ENCODE results near the gene TRMT1.
A peak's percentile ranks its signal among the peaks of the same experiment; 100 is the strongest.

Gene TRMT1

DNA sequence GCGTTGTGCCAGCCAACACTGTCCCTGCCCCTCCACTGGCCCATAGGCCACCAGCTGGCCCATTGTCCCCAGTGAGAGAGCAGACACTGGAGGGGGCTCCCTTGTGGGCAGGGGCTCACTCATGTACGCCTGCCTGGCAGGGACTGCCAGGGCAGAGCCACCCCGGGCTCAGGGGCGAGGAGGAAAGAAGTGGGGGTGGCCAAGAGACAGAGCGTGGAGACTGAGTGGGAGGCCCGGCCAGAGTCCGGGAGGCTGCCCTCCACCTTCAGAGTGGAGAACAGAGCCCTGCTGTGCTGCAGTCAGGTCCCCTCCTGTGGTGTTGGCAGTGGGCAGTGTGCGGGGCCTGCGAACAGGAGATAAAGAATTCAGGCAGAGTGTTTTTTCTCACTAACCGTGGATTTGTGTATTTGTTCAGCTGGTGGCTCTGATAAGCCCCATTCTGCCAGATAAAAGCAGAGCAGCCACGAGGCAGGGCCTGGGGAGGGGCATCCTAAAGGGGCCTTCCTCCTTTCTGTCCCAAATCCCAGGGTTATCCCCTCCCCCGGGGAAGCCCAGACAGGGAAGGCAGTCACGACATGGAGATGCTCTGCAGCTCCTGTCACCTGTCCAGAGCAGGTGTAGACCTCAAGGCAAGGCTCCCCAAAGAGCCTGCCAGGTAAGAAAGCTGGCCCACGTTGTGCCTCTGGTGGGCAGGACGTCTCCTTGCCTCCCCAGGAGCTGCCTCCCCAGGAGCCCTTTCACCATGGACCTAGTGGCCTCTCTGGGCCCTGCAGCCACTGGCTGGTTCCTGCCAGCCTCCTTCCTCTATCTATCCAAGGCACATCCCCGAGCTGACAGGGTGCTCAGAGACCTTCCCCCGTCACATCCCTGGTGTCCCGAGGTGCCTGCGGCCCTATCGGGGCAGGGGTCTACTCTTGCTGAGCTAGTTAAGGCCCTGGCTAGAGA, 46.9 kb downstream of the TRMT1 start:
- Histone ChIP-seq H3K9ac (ENCODE audit: low read depth, low read length) (peak overlapping the region; percentile 52), H3K9me3 (replicated peaks; ENCODE audit: low read length) (no peaks in the 10 kb centered on the region), H3K27me3 (ENCODE audit: control insufficient read depth, insufficient read depth, low read length) (no peaks in the 10 kb centered on the region), H3K36me3 (ENCODE audit: insufficient read depth, low read length) (peaks cover 23% of the 10 kb centered on the region), H3K4me2 (ENCODE audit: low read length) (peak overlapping the region; percentile 27), H3K4me3 (ENCODE audit: low read length) (no peak overlapping the region), H3K4me1 (ENCODE audit: control insufficient read depth, insufficient read depth, low read length) (peaks cover 34% of the 10 kb centered on the region)

DNA sequence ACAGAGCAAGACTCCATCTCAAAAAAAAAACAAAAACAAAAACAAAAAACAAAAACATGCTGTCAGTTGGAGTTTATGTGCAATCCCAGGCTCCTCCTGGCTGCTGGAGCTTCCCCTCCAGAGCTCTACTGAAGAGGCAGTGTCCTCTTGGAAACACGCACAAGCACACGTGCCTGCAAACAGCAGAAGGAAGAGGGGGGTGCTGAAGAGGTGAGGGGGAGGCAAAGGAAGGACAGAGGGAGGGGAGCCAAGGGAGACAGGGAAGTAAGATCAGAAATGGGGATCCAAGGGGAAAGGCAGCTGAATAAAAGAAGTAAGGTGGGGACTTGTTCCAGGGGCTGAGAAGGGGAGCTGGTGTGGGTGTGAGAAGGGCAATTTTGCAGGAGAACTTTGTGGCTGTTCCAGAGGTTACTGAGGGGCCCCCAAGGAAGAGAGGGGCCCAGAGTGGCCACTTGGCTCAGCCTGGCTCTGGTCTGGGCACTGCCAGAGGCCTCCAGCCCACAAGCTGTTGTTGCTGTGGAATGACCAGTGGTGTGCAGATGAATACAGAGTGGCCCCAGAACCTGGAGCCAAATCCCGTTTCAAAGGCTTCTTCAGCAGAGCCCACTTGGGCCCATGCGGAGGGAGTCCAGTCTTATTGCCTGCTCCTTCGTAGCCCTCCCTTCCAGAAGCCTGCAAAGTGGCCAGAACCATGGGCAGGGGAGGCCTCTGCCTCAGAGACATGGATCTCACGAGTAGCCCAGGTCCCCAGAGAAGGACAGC, 48.3 kb downstream of the TRMT1 start:
- peaks cover 40% of the 10 kb centered on the region for H3K4me1 ChIP-seq (ENCODE audit: control insufficient read depth, insufficient read depth, low read length)

DNA sequence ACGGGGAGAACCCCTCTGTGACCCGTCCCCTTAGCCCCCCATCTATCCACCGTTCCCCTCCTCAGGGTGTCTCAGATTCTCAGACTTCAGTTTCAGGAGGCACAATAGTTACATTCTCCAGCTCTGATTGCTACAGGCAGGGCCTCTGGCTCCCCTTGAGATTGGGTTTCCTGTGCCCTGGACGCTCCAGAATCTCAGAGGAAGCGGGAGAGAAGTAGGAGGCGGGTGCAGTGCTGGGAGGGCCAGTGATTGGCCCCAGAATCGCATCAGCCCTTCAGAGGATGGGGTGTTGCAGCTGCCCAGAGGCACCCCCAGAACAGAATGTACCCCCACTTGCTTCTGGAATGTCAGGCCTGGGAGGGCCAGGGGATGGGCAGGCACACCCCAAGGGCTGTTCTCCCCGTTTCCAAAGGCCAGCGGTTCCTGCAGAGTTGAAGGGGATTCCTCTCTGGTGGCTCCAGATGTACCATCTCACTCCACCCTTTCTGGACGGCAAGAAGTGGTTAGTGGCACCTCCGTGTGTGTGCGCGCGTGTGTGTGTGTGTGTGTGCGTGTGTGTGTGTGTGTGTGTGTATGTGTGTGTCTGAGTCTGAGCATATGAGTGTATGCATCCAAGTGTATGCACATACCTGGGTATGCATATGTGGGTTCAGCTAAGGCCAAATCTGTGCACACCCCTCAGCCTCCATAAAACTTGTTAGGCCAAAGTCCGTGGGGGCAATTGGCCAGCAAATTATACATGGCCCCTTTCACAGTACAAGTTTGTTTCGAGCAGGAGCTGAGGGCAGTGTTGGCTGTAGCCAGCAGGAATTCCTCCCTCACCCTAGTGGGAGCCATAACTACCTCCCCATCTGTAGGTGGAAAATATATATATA, 49.4 kb downstream of the TRMT1 start:
- Histone ChIP-seq H3K27me3 (ENCODE audit: control insufficient read depth, insufficient read depth, low read length) (no peaks in the 10 kb centered on the region), H3K4me1 (ENCODE audit: control insufficient read depth, insufficient read depth, low read length) (peaks cover 42% of the 10 kb centered on the region), H3K4me2 (ENCODE audit: low read length) (no peak overlapping the region), H3K4me3 (ENCODE audit: low read length) (no peak overlapping the region), H3K9me3 (replicated peaks; ENCODE audit: low read length) (no peaks in the 10 kb centered on the region), H3K9ac (ENCODE audit: low read depth, low read length) (no peak overlapping the region), H3K36me3 (ENCODE audit: insufficient read depth, low read length) (peaks cover 6% of the 10 kb centered on the region)

More for the DNA sequence above, 48.3 kb downstream of the TRMT1 start:
- H3K9ac ChIP-seq (ENCODE audit: low read depth, low read length): no peak overlapping the region
- H3K9me3 ChIP-seq (replicated peaks; ENCODE audit: low read length): no peaks in the 10 kb centered on the region
- peaks cover 11% of the 10 kb centered on the region for H3K36me3 ChIP-seq (ENCODE audit: insufficient read depth, low read length)
- no peaks in the 10 kb centered on the region for H3K27me3 ChIP-seq (ENCODE audit: control insufficient read depth, insufficient read depth, low read length)
- H3K4me2 ChIP-seq (ENCODE audit: low read length): no peak overlapping the region
- H3K4me3 ChIP-seq (ENCODE audit: low read length): no peak overlapping the region

DNA sequence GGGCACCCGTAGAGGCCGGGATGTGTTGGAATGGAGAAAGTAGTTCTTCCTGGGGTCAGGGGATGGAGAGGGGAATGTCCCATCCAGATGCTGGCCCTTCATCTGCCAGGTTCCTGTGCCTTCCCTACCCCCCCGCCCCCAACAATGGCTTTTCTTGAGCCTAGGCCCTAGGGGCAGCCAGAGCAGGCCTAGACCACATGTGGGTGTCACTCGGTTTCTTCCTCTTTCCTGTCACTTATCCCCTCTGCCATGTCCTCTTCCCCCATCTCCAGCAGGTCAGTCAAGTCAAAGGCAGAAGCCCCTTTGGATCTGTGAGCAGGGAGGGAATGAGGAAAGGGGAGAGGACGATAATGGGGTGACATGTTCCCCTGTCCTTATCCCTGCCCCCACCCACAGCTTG, 50.3 kb downstream of the TRMT1 start:
- no peaks in the 10 kb centered on the region for H3K27me3 ChIP-seq (ENCODE audit: control insufficient read depth, insufficient read depth, low read length)
- H3K9ac ChIP-seq (ENCODE audit: low read depth, low read length): no peak overlapping the region
- peaks cover 49% of the 10 kb centered on the region for H3K4me1 ChIP-seq (ENCODE audit: control insufficient read depth, insufficient read depth, low read length)
- H3K36me3 ChIP-seq (ENCODE audit: insufficient read depth, low read length): peaks cover 6% of the 10 kb centered on the region
- no peak overlapping the region for H3K4me2 ChIP-seq (ENCODE audit: low read length)
- no peaks in the 10 kb centered on the region for H3K9me3 ChIP-seq (replicated peaks; ENCODE audit: low read length)
- H3K4me3 ChIP-seq (ENCODE audit: low read length): no peak overlapping the region

DNA sequence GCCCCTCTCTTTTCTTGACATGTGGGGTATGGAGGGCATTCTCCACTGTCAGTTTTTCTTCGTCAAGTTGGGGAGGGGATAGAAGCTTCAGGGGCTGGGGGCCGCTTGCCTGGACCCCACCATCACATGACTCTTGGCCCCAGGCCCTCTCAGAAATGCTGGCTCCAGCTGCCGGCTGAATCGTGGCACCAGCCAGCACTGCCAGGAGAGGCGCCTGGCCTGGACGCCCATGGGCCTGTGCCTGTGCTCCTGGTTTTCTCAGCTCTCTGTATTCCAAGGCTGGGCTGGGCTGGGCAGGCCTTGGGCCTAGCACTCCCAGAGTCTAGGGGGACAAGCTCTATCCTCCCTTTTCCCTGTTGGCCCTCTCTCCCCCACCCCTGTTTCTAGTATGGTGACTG, 52.4 kb downstream of the TRMT1 start:
- Histone ChIP-seq H3K9me3 (replicated peaks; ENCODE audit: low read length) (no peaks in the 10 kb centered on the region), H3K36me3 (ENCODE audit: insufficient read depth, low read length) (peaks cover 4% of the 10 kb centered on the region), H3K4me1 (ENCODE audit: control insufficient read depth, insufficient read depth, low read length) (peaks cover 52% of the 10 kb centered on the region), H3K9ac (ENCODE audit: low read depth, low read length) (no peak overlapping the region), H3K27me3 (ENCODE audit: control insufficient read depth, insufficient read depth, low read length) (no peaks in the 10 kb centered on the region), H3K4me2 (ENCODE audit: low read length) (no peak overlapping the region), H3K4me3 (ENCODE audit: low read length) (no peak overlapping the region)

DNA sequence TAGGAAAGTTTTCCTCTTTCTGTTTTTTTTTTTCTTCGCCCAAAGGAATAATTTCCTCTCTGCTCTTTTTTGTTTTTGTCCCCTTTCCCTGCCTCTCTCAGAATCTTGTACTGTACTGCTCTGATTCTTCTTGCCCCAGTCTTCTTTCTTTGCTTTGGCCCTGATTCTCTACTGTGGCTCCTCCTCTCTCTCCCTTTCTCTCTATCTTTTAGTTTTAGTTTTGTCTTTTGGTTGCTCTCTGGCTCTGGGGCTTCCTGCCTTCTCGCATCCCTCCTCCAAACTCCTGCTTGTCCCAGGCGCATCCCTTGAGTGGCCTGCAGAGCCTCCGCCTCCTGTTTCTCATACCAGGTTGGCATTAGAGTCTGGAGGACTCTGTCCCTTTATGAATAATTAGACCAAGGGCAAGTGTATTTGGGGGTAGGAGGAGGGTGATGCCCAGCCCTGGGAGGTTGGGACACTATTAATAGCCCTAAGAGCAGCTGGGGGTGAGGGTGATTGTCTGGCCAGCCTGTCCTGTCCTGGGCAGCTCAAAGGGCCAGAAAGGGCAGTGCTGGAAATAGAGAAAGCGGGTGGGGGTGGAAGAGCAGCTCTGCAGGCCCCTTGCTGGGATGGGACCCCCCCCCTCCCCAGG, 53.0 kb downstream of the TRMT1 start:
- Histone ChIP-seq H3K4me2 (ENCODE audit: low read length) (no peak overlapping the region), H3K4me1 (ENCODE audit: control insufficient read depth, insufficient read depth, low read length) (peaks cover 49% of the 10 kb centered on the region), H3K9me3 (replicated peaks; ENCODE audit: low read length) (no peaks in the 10 kb centered on the region), H3K4me3 (ENCODE audit: low read length) (no peak overlapping the region), H3K27me3 (ENCODE audit: control insufficient read depth, insufficient read depth, low read length) (no peaks in the 10 kb centered on the region), H3K36me3 (ENCODE audit: insufficient read depth, low read length) (no peaks in the 10 kb centered on the region), H3K9ac (ENCODE audit: low read depth, low read length) (no peak overlapping the region)

DNA sequence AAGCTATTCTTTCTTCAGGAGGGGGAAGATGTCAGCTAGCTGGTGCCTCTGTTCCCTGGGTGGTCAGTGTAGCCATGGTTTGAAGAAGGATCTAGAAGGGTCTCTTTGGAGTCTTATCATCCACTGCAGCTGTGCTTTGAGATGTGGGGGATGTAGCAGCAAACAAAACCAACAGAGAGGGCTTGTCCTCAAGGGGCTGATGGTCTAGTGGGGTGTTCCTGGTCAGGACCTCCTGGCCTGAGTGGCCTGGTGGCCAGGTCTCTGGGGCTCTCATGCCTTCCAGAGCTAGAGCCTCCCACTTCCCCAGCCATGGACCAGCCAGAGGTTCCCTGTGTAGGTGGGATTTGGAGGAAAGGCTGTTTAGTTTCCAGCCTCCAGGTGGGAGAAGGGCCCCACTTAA, 54.2 kb downstream of the TRMT1 start:
- no peak overlapping the region for H3K4me3 ChIP-seq (ENCODE audit: low read length)
- peaks cover 50% of the 10 kb centered on the region for H3K4me1 ChIP-seq (ENCODE audit: control insufficient read depth, insufficient read depth, low read length)
- H3K9me3 ChIP-seq (replicated peaks; ENCODE audit: low read length): no peaks in the 10 kb centered on the region
- H3K27me3 ChIP-seq (ENCODE audit: control insufficient read depth, insufficient read depth, low read length): no peaks in the 10 kb centered on the region
- H3K4me2 ChIP-seq (ENCODE audit: low read length): no peak overlapping the region
- H3K36me3 ChIP-seq (ENCODE audit: insufficient read depth, low read length): no peaks in the 10 kb centered on the region
- H3K9ac ChIP-seq (ENCODE audit: low read depth, low read length): no peak overlapping the region

DNA sequence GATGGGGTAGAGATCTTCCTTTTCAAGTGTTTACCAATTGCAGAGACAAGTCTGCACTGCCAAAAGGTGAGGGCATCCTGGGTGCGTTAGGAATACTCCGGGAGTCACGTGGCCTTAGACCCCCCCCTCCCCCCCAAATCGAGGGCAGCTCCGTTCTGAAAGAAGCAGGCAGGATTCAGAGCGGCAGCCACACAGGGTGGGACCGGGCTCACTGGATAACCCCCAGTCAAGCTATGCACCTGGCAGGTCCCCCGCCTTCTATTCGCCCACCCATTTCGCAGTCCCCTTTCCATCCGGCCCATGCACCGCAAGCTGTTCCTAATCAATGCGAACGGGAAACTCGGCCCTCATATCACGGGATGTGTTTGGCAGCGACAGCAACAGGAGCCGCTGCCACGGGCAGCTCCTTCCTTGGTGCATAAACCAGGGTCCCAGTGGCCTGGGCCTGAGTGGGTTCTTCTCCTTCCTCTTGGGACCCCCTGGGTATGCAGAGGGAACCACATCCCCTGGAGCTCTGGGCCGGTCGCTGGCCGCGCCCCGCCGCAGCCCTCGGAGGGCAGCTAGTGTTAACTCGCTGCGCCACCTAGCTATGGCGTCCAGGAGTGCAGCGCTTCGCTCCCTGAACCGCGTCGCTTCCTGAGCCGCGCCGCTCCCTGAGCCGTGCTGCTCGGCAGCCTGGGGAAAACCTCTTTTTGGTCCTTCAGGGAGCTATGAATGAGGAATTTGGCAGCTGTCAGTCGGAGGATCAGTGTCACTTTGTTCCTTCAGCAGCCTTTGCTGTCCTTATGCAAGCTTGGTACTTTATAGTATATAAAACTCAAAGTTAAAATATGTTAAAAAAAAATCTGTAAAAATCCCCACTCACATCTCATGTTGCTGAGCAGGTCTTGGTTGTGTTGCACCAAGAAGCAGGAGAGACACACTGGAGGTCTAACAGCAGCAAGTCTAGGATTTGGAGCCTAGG, 55.3 kb downstream of the TRMT1 start:
- Histone ChIP-seq H3K36me3 (ENCODE audit: insufficient read depth, low read length) (no peaks in the 10 kb centered on the region), H3K4me3 (ENCODE audit: low read length) (peak overlapping the region; percentile 67), H3K4me2 (ENCODE audit: low read length) (peak overlapping the region; percentile 95), H3K27me3 (ENCODE audit: control insufficient read depth, insufficient read depth, low read length) (no peaks in the 10 kb centered on the region), H3K9ac (ENCODE audit: low read depth, low read length) (peak overlapping the region; percentile 58), H3K4me1 (ENCODE audit: control insufficient read depth, insufficient read depth, low read length) (peaks cover 51% of the 10 kb centered on the region), H3K9me3 (replicated peaks; ENCODE audit: low read length) (no peaks in the 10 kb centered on the region)

DNA sequence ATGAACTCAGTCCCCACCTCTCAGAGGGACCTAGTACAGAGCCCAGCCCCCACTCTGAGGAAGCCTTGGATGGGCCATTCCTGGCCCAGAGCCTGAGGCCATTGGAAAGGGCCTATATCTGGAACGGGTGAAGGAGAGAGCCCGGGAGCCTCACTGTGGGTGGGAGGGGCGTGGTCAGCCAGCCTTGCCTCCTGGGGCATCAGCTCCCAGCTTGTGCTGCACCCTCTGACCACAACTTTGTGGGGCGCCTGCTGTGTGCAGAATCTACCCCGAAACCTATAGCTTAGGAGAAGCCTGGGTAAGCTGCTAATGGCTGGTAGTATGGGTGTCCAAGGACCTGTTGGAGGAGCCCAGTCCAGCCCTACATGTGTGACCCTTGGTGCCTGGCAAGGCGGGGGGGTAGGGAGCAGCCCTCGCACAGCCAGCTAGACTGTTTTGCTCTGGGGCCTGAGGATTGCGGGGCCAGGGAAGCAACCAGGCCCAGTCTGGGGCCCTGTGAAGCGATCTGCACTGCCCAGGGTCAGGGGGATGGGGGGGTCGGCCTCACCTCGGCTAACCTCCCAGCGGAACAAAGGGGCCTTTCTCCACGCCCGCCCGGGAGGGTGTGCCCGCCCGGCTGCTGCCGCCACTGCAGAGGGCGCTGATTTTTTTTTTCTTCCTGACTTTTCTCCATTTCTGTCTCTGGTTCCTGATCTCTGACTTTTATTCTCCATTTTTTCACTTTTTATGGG, 56.1 kb downstream of the TRMT1 start:
- H3K27me3 ChIP-seq (ENCODE audit: control insufficient read depth, insufficient read depth, low read length): no peaks in the 10 kb centered on the region
- H3K4me3 ChIP-seq (ENCODE audit: low read length): peak overlapping the region; percentile 67
- peak overlapping the region; percentile 58 for H3K9ac ChIP-seq (ENCODE audit: low read depth, low read length)
- peak overlapping the region; percentile 95 for H3K4me2 ChIP-seq (ENCODE audit: low read length)
- peaks cover 59% of the 10 kb centered on the region for H3K4me1 ChIP-seq (ENCODE audit: control insufficient read depth, insufficient read depth, low read length)
- H3K36me3 ChIP-seq (ENCODE audit: insufficient read depth, low read length): no peaks in the 10 kb centered on the region
- no peaks in the 10 kb centered on the region for H3K9me3 ChIP-seq (replicated peaks; ENCODE audit: low read length)
